DMS53 treated with DMSO at 0.1 percent for 48 hours (cell line): ENCODE data around the gene NPC1.
A peak's percentile ranks its signal among the peaks of the same experiment; 100 is the strongest.
"Not testable (repeated sequence)": the region's sequence is repeated elsewhere in the genome, so short reads cannot be mapped to it uniquely, and the experiment has no call there.

Experiments used
- DNase-seq: peaks from one replicate; lab custom pipeline; 2025; ENCODE audit not compliant: unreplicated experiment; lab: John Stamatoyannopoulos, UW

Gene NPC1

GRCh38 chr18:23586249-23587196 lies at the start of gene NPC1:
Gene NPC1 (minus strand): TSS chr18:23586506. CDS start chr18:23586343, 163 bp downstream.
- DNase-seq: peak; percentile 75

- no peak for DNase-seq
Measured at GRCh38 chr18:23636071-23636399, 49.7 kb upstream of the NPC1 start.

GRCh38 chr18:23635283-23636070 lies 49.2 kb upstream of the NPC1 start:
- DNase-seq: no peak

- no peak for DNase-seq
Measured at GRCh38 chr18:23634692-23635091, 48.4 kb upstream of the NPC1 start.

GRCh38 chr18:23632615-23633014 lies 46.3 kb upstream of the NPC1 start:
- no peak for DNase-seq

- no peak for DNase-seq
Measured at GRCh38 chr18:23631746-23632145, 45.4 kb upstream of the NPC1 start.

GRCh38 chr18:23631312-23631711 lies 45.0 kb upstream of the NPC1 start:
- no peak for DNase-seq

GRCh38 chr18:23629444-23629946 lies 43.2 kb upstream of the NPC1 start:
- peak; percentile 95 for DNase-seq

- DNase-seq: no peak
Measured at GRCh38 chr18:23627970-23628369, 41.7 kb upstream of the NPC1 start.

- peak; percentile 76 for DNase-seq
Measured at GRCh38 chr18:23627321-23627720, 41.0 kb upstream of the NPC1 start.

GRCh38 chr18:23626451-23627279 lies 40.4 kb upstream of the NPC1 start:
- peak; percentile 44 for DNase-seq

GRCh38 chr18:23623040-23623439 lies 36.7 kb upstream of the NPC1 start:
- no peak for DNase-seq

- DNase-seq: no peak
Measured at GRCh38 chr18:23619388-23619881, 33.1 kb upstream of the NPC1 start.

GRCh38 chr18:23618862-23619387 lies 32.6 kb upstream of the NPC1 start:
- no peak for DNase-seq

- DNase-seq: no peak
Measured at GRCh38 chr18:23617412-23618014, 31.2 kb upstream of the NPC1 start.

- no peak for DNase-seq
Measured at GRCh38 chr18:23616258-23616657, 30.0 kb upstream of the NPC1 start.

GRCh38 chr18:23614891-23615290 lies 28.6 kb upstream of the NPC1 start:
- no peak for DNase-seq

GRCh38 chr18:23614413-23614812 lies 28.1 kb upstream of the NPC1 start:
- DNase-seq: no peak

GRCh38 chr18:23613091-23613475 lies 26.8 kb upstream of the NPC1 start:
- not testable (repeated sequence) for DNase-seq

GRCh38 chr18:23612434-23613090 lies 26.3 kb upstream of the NPC1 start:
- no peak for DNase-seq
